Measurements from ENCODE around the gene GALNT5. TPM values are rescaled to one million over a fixed set of nuclear protein-coding genes. Genes with fewer than 3 reads are reported as not detected.

Gene GALNT5
- total RNA-seq, 2 experiments from 2014 or later = not detected

DNA sequence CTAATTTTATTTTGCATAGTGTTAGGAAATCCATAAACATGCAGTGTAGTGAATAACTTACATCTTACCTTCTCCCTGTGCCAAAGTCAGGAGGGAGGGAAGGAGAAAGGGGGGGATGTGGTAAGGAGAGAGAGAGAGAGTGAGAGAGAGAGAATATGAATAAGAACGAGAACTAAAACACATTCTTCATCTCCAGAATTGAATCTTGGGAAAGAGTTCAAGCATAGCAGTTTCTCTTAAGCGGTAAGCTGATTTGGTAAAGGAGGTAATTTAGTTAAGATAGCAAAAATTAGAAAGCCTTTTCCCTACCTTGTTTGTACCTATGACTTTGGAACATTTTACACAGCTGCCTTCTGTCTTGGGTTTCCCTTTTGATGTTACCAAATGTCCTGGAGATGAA is 52.4 kb downstream of the GALNT5 start:
- DNase-seq (no peak), ATAC-seq (no peak)
- Mint-ChIP-seq H3K27me3 (peaks cover 3% of the 10 kb centered on the region), H3K4me3 (no peak overlapping the region), H3K4me1 (peaks cover 29% of the 10 kb centered on the region), H3K9me3 (ENCODE audit: low read depth) (no peaks in the 10 kb centered on the region), H3K36me3 (peaks cover 1% of the 10 kb centered on the region), H3K27ac (no peak overlapping the region)
- CTCF ChIA-PET = interaction anchor here (0.9 to 2.6 kb wide), 3 partner anchors 16 to 182 kb away, joined by 3 to 10 read pairs (median 3); no protein-coding TSS in a partner anchor

DNA sequence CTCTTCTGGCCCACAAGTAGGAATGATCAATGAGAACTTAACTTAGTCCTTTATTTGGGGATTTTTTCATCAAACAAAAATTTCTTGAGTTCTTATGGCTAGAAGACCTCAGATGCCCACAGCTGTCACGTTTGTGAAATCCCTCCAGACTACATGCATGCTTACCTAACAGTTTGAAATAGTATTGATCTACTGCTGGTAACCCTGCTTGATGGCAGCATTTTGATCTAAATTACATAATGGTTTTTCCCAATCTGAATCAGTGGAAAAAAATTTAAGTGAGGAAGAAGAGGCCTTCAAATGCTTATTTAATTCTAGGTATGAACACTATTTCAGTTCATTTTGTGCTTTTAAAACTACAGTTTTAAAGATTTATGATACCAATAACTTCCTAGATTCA is 54.2 kb downstream of the GALNT5 start:
- peaks cover 1% of the 10 kb centered on the region for H3K36me3 Mint-ChIP-seq
- H3K4me3 Mint-ChIP-seq = no peak overlapping the region
- peaks cover 3% of the 10 kb centered on the region for H3K27me3 Mint-ChIP-seq
- DNase-seq = no peak
- H3K9me3 Mint-ChIP-seq (ENCODE audit: low read depth) = no peaks in the 10 kb centered on the region
- H3K27ac Mint-ChIP-seq = no peak overlapping the region
- CTCF ChIA-PET = interaction anchor here (1.2 to 2.6 kb wide), 4 partner anchors 10 to 185 kb away, joined by 4 to 10 read pairs (median 6); no protein-coding TSS in a partner anchor
- H3K4me1 Mint-ChIP-seq = peaks cover 23% of the 10 kb centered on the region
- no peak for ATAC-seq

DNA sequence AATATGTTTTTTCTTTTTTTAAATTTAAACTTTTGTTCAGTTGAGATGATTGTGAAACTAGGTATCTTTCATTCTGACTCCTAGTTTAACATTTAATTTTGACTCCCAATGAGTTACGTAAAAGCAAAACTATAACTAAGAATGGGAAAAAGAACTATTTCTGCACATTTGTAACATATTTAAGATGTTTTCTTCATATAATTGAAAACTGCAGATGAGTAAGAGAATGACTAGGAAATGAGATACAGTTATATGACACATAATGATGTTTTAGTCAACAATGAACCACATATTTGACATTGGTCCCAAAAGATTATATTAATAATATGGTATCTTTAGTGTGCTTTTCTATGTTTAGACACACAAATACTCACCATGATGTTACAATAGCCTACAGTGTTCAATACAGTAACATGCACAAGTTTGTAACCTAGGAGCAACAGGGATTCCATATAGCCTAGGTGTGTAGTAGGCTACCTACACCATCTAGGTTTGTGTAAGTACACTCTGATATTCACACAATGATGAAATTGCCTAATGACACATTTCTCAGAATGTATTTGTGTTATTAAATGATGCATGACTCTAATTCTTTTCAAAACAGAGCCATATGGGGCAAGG is 55.5 kb downstream of the GALNT5 start:
- no peak for DNase-seq
- CTCF ChIA-PET = interaction anchor here (2.7 to 4.7 kb wide), 2 partner anchors 10 to 15 kb away, joined by 10 to 33 read pairs; no protein-coding TSS in a partner anchor
- H3K27me3 Mint-ChIP-seq = peaks cover 3% of the 10 kb centered on the region
- no peak for ATAC-seq
- peaks cover 17% of the 10 kb centered on the region for H3K4me1 Mint-ChIP-seq
- H3K27ac Mint-ChIP-seq = no peak overlapping the region
- H3K9me3 Mint-ChIP-seq (ENCODE audit: low read depth) = no peaks in the 10 kb centered on the region
- H3K36me3 Mint-ChIP-seq = peaks cover 5% of the 10 kb centered on the region
- no peak overlapping the region for H3K4me3 Mint-ChIP-seq

DNA sequence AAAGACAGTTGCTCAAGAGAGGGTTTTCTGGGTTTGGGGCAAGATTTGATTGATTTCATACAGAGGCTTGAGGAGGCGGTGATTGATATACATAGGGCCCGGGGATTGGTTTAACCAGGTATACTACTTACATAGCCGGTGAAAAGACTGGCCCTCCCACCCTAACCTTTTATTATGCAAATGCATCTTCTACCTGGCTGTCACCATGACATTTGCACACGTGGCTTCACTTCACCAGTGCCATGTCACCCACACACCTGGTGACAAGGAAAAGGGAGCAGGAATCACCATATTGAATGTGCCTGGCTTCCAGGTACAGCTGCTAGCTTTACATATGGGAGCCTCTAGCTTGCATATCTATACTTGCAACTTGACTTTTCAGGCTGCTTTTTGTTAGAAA is 58.4 kb downstream of the GALNT5 start:
- Mint-ChIP-seq H3K4me1 (peaks cover 16% of the 10 kb centered on the region), H3K27ac (no peak overlapping the region), H3K27me3 (peaks cover 3% of the 10 kb centered on the region), H3K4me3 (no peak overlapping the region), H3K36me3 (peaks cover 17% of the 10 kb centered on the region), H3K9me3 (ENCODE audit: low read depth) (no peaks in the 10 kb centered on the region)
- CTCF ChIA-PET = interaction anchor here (0.8 to 4.7 kb wide), 5 partner anchors 11 to 1438 kb away, joined by 3 to 33 read pairs (median 10); partner anchors contain the start of gene ERMN
- DNase-seq (no peak), ATAC-seq (no peak)

DNA sequence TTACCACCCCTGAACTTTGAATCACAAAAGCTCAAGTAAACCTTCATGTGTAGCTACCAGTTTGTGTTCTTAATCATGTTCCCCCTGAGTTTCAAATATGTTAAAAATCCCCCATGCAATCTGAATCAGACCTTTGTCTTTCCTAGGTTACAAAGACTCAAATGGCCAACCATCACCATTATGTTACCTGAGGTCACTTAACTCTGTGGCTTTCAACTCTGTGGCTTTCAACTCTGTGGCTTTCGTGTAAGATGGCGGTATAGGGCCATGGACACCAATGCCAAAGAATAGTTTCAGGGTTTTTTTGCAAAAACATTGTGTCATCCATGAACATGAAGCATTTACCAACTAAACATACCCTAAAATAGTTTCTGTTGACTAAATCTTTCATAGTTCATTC is 61.4 kb downstream of the GALNT5 start:
- H3K27ac Mint-ChIP-seq = no peak overlapping the region
- CTCF ChIA-PET = interaction anchor here (1.2 to 4.0 kb wide), 4 partner anchors 8 to 18 kb away, joined by 3 to 27 read pairs (median 4); partner anchors contain the start of gene ERMN
- DNase-seq (no peak), ATAC-seq (no peak)
- H3K4me3 Mint-ChIP-seq = no peak overlapping the region
- no peaks in the 10 kb centered on the region for H3K9me3 Mint-ChIP-seq (ENCODE audit: low read depth)
- no peaks in the 10 kb centered on the region for H3K27me3 Mint-ChIP-seq
- peaks cover 30% of the 10 kb centered on the region for H3K36me3 Mint-ChIP-seq
- peaks cover 9% of the 10 kb centered on the region for H3K4me1 Mint-ChIP-seq

GRCh38 chr2:157319795-157320194 is 62.3 kb downstream of the GALNT5 start:
- Mint-ChIP-seq H3K4me1 (peaks cover 8% of the 10 kb centered on the region), H3K27ac (no peak overlapping the region), H3K27me3 (no peaks in the 10 kb centered on the region), H3K4me3 (no peak overlapping the region), H3K9me3 (ENCODE audit: low read depth) (no peaks in the 10 kb centered on the region), H3K36me3 (peaks cover 32% of the 10 kb centered on the region)
- ATAC-seq (no peak), DNase-seq (no peak)
- CTCF ChIA-PET = interaction anchor here (1.4 to 4.0 kb wide), 2 partner anchors 7 to 15 kb away, joined by 4 to 27 read pairs; partner anchors contain the start of gene ERMN

GRCh38 chr2:157320409-157320808 is 62.9 kb downstream of the GALNT5 start:
- ATAC-seq = no peak
- no peaks in the 10 kb centered on the region for H3K27me3 Mint-ChIP-seq
- no peak overlapping the region for H3K27ac Mint-ChIP-seq
- peaks cover 32% of the 10 kb centered on the region for H3K36me3 Mint-ChIP-seq
- DNase-seq = no peak
- H3K4me3 Mint-ChIP-seq = no peak overlapping the region
- H3K4me1 Mint-ChIP-seq = peaks cover 8% of the 10 kb centered on the region
- no peaks in the 10 kb centered on the region for H3K9me3 Mint-ChIP-seq (ENCODE audit: low read depth)
- CTCF ChIA-PET = interaction anchor here (1.4 kb wide), 1 partner anchor 16 kb away, joined by 4 read pairs; no protein-coding TSS in a partner anchor

GRCh38 chr2:157321466-157321865 is 64.0 kb downstream of the GALNT5 start:
- DNase-seq = no peak
- Mint-ChIP-seq H3K4me3 (no peak overlapping the region), H3K9me3 (ENCODE audit: low read depth) (no peaks in the 10 kb centered on the region), H3K36me3 (peaks cover 32% of the 10 kb centered on the region), H3K27me3 (no peaks in the 10 kb centered on the region), H3K27ac (no peak overlapping the region), H3K4me1 (peaks cover 8% of the 10 kb centered on the region)
- ATAC-seq = no peak
- CTCF ChIA-PET = no interaction called here

DNA sequence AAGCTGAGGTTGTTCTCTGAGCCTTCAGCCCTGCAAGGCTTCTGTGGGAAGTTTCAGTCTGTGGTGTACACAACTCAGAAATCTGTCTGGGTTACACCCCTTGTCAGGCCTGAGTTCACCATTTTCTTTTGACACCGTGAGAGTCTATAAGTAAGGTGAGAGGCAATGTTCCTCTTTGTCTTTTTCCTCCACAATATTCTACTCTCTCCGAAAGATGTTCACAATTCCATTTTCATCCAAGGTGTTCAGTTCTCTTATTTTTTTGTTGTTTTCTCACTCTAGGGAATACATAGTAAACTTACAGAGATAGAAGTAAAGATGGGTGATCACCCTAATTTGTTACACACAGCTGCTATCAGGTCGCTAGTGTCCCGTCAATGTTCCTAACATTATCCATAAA is 64.9 kb downstream of the GALNT5 start:
- ATAC-seq (no peak), DNase-seq (no peak)
- Mint-ChIP-seq H3K27ac (no peak overlapping the region), H3K36me3 (peaks cover 30% of the 10 kb centered on the region), H3K4me3 (no peak overlapping the region), H3K9me3 (ENCODE audit: low read depth) (no peaks in the 10 kb centered on the region), H3K4me1 (peaks cover 12% of the 10 kb centered on the region), H3K27me3 (no peaks in the 10 kb centered on the region)
- CTCF ChIA-PET = interaction anchor here (1.0 to 12.0 kb wide), 3 partner anchors 13 to 167 kb away, joined by 3 to 109 read pairs (median 96); no protein-coding TSS in a partner anchor

DNA sequence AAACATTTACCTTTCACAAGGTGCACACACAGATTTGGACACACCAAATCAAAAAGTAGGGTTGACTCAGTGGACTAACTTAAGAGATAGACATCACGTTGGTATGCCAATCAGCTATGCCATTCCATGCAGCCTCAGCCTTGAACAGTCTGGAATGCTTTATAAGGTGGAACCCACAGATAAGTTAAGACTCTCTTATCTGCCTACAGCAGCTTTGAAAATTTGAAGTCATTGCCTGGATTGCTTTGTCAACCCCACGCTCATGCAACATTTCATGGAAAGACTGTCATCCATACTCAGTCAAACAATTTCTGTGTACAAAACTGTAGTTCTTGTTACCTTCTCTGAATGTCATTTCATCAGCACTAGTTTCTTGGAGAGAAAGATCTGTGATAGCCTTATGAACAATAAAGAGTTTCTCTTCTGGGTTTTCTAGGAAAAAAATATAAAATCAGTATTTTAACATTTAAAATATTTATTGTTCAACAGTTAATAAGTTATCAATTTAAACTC is 66.9 kb downstream of the GALNT5 start:
- ATAC-seq (no peak), DNase-seq (no peak)
- H3K9me3 Mint-ChIP-seq (ENCODE audit: low read depth) = no peaks in the 10 kb centered on the region
- CTCF ChIA-PET = interaction anchor here (5.2 to 12.0 kb wide), 3 partner anchors 12 to 165 kb away, joined by 65 to 109 read pairs (median 96); no protein-coding TSS in a partner anchor
- H3K27ac Mint-ChIP-seq = no peak overlapping the region
- no peaks in the 10 kb centered on the region for H3K27me3 Mint-ChIP-seq
- peaks cover 24% of the 10 kb centered on the region for H3K4me1 Mint-ChIP-seq
- H3K4me3 Mint-ChIP-seq = no peak overlapping the region
- peaks cover 21% of the 10 kb centered on the region for H3K36me3 Mint-ChIP-seq

GRCh38 chr2:157325786-157326185 is 68.3 kb downstream of the GALNT5 start, which contains the start of gene ERMN:
ERMN (minus strand) TSS chr2:157325824; CDS start chr2:157325642, 182 bp downstream.
- Mint-ChIP-seq H3K27ac (peak within 1 kb of the TSS; percentile 58), H3K4me1 (peaks cover 26% of the 10 kb centered on the region), H3K4me3 (no peak within 1 kb of the TSS), H3K27me3 (no peaks in the 10 kb centered on the region), H3K36me3 (peaks cover 16% of the 10 kb centered on the region), H3K9me3 (ENCODE audit: low read depth) (no peaks in the 10 kb centered on the region)
- no peak for ATAC-seq
- CTCF ChIA-PET = interaction anchor here (0.8 to 12.0 kb wide), 9 partner anchors 8 to 685 kb away, joined by 3 to 109 read pairs (median 25); no protein-coding TSS in a partner anchor
- DNase-seq = no peak

- no peak for DNase-seq
- peaks cover 29% of the 10 kb centered on the region for H3K4me1 Mint-ChIP-seq
- CTCF ChIA-PET = interaction anchor here (0.8 to 12.0 kb wide), 25 partner anchors 9 to 684 kb away, joined by 3 to 109 read pairs (median 10); partner anchors contain the start of gene ACVR1C
Observed at GRCh38 chr2:157326698-157327097, 69.2 kb downstream of the GALNT5 start.

GRCh38 chr2:157327200-157327599 is 69.7 kb downstream of the GALNT5 start:
- H3K4me1 Mint-ChIP-seq = peaks cover 33% of the 10 kb centered on the region

More at GRCh38 chr2:157326698-157327097, 69.2 kb downstream of the GALNT5 start:
- Mint-ChIP-seq H3K27me3 (no peaks in the 10 kb centered on the region), H3K36me3 (peaks cover 11% of the 10 kb centered on the region), H3K9me3 (ENCODE audit: low read depth) (no peaks in the 10 kb centered on the region), H3K27ac (peak overlapping the region; percentile 58), H3K4me3 (no peak overlapping the region)
- no peak for ATAC-seq

More at GRCh38 chr2:157327200-157327599, 69.7 kb downstream of the GALNT5 start:
- peaks cover 11% of the 10 kb centered on the region for H3K36me3 Mint-ChIP-seq
- DNase-seq = no peak
- no peaks in the 10 kb centered on the region for H3K9me3 Mint-ChIP-seq (ENCODE audit: low read depth)
- CTCF ChIA-PET = interaction anchor here (0.9 to 12.0 kb wide), 39 partner anchors 9 to 697 kb away, joined by 3 to 109 read pairs (median 7); partner anchors contain the start of gene ACVR1C
- ATAC-seq = no peak
- no peaks in the 10 kb centered on the region for H3K27me3 Mint-ChIP-seq
- no peak overlapping the region for H3K4me3 Mint-ChIP-seq
- H3K27ac Mint-ChIP-seq = peak overlapping the region; percentile 53

Data from activated CD8-positive, alpha-beta memory T cell treated with anti-CD3 and anti-CD28 coated beads, Interleukin-2, amount 10 ng/mL, durations not matched to agents 7 days and 5 days (primary cell).